ENCODE measurements around the gene TANK. TPM values are rescaled to one million over a fixed set of nuclear protein-coding genes. Genes with fewer than 3 reads are reported as not detected.

TANK gene
- total and polyA plus RNA-seq, 2 of the 13 experiments (the other 11 are each of a cell fraction or from before 2014, with no cell fraction given), result 66.9 to 96.1 TPM

- TF ChIP-seq BCLAF1 (IDR thresholded peaks at IDR 0.05) (no peak), SOX5 (CRISPR knock-in tag; IDR thresholded peaks at IDR 0.05; ENCODE audit: borderline replicate concordance) (0 out of 2 replicates have a peak, but pooled peaks have one; percentile 11), ELF1 (CRISPR knock-in tag; IDR thresholded peaks at IDR 0.05) (0 out of 2 replicates have a peak, but pooled peaks have one; percentile 24), ZNF788 (CRISPR knock-in tag; IDR thresholded peaks at IDR 0.05; ENCODE audit: borderline replicate concordance) (0 out of 2 replicates have a peak, but pooled peaks have one; percentile 13), MEIS2 (CRISPR knock-in tag; IDR thresholded peaks at IDR 0.05) (0 out of 2 replicates have a peak, but pooled peaks have one; percentile 39), CREBL2 (CRISPR knock-in tag; IDR thresholded peaks at IDR 0.05; ENCODE audit: borderline replicate concordance) (no peak), MAZ (IDR thresholded peaks at IDR 0.05; ENCODE audit: borderline replicate concordance, low read depth, low read length) (no peak), MAZ (CRISPR knock-in tag; IDR thresholded peaks at IDR 0.05; ENCODE audit: low read depth) (peak; percentile 44; the same call in 1 of the 2 replicates), HDAC2 (CRISPR knock-in tag; IDR thresholded peaks at IDR 0.05) (peak; percentile 28; the same call in 1 of the 2 replicates), ZNF414 (CRISPR knock-in tag; IDR thresholded peaks at IDR 0.05) (no peak), PHF8 (CRISPR knock-in tag; IDR thresholded peaks at IDR 0.05) (peak; percentile 8; the same call in 1 of the 2 replicates), FOXA1 (IDR thresholded peaks at IDR 0.05) (no peak), FOXA1 (CRISPR knock-in tag; IDR thresholded peaks at IDR 0.05) (peak; percentile 93), ZNF576 (CRISPR knock-in tag; IDR thresholded peaks at IDR 0.05) (no peak), HDAC1 (CRISPR knock-in tag; IDR thresholded peaks at IDR 0.05) (0 out of 2 replicates have a peak, but pooled peaks have one; percentile 9), SAP130 (CRISPR knock-in tag; IDR thresholded peaks at IDR 0.05; ENCODE audit: low read depth) (0 out of 2 replicates have a peak, but pooled peaks have one; percentile 37), GATAD1 (CRISPR knock-in tag; IDR thresholded peaks at IDR 0.05) (no peak), ETV5 (CRISPR knock-in tag; IDR thresholded peaks at IDR 0.05; ENCODE audit: borderline replicate concordance) (peak; percentile 37; the same call in 1 of the 2 replicates), ZSCAN21 (CRISPR knock-in tag; IDR thresholded peaks at IDR 0.05; ENCODE audit: borderline replicate concordance) (no peak), PATZ1 (CRISPR knock-in tag; IDR thresholded peaks at IDR 0.05) (peak; percentile 89), FOXA3 (CRISPR knock-in tag; IDR thresholded peaks at IDR 0.05) (peak; percentile 93), NFIC (IDR thresholded peaks at IDR 0.05; ENCODE audit: low read length) (peak; percentile 82)
Measured at GRCh38 chr2:161134547-161135518, 25.4 kb upstream of the TANK start (continued).

Measured in HepG2 (cell line).